Stimulated activated CD4-positive, alpha-beta T cell treated with anti-CD3 and anti-CD28 coated beads, Interleukin-2, amount 100 ng/mL, for 48 hours (primary cell): ENCODE measurements around the gene NINL.

ENCODE experiments used
- DNase-seq, 2 donors: peaks; one replicate each; pipeline ENCODE4 v3.0.0-alpha.2; 2020

The NINL gene

GRCh38 chr20:25461786-25462545 is 123.4 kb downstream of the NINL start:
- DNase-seq, result no peak

- no peak for DNase-seq
Observed at GRCh38 chr20:25461281-25461650, 124.1 kb downstream of the NINL start.

- DNase-seq, result no peak
Observed at GRCh38 chr20:25460566-25461280, 124.6 kb downstream of the NINL start.

- DNase-seq, result no peak
Observed at GRCh38 chr20:25459916-25460535, 125.3 kb downstream of the NINL start.

GRCh38 chr20:25459111-25459830 is 126.1 kb downstream of the NINL start:
- no peak for DNase-seq

- no peak for DNase-seq
Observed at GRCh38 chr20:25457886-25458680, 127.2 kb downstream of the NINL start.

- no peak for DNase-seq
Observed at GRCh38 chr20:25454153-25454900, 131.0 kb downstream of the NINL start.

GRCh38 chr20:25453035-25453810 is 132.1 kb downstream of the NINL start:
- DNase-seq, result no peak

GRCh38 chr20:25452333-25452732 is 133.0 kb downstream of the NINL start:
- DNase-seq, result no peak

- DNase-seq, result no peak
Observed at GRCh38 chr20:25447671-25448070, 137.7 kb downstream of the NINL start.

- DNase-seq, result no peak
Observed at GRCh38 chr20:25444556-25444955, 140.8 kb downstream of the NINL start.

- DNase-seq, result no peak
Observed at GRCh38 chr20:25439328-25439727, 146.0 kb downstream of the NINL start.

GRCh38 chr20:25437153-25437581 is 148.2 kb downstream of the NINL start:
- DNase-seq, result no peak

- DNase-seq, result no peak
Observed at GRCh38 chr20:25424536-25424935, 160.8 kb downstream of the NINL start.

- no peak for DNase-seq
Observed at GRCh38 chr20:25422032-25422431, 163.3 kb downstream of the NINL start.

GRCh38 chr20:25421102-25421501 is 164.2 kb downstream of the NINL start:
- no peak for DNase-seq

- DNase-seq, result no peak
Observed at GRCh38 chr20:25418776-25419175, 166.6 kb downstream of the NINL start.

GRCh38 chr20:25408890-25409289 is 176.4 kb downstream of the NINL start:
- no peak for DNase-seq

- no peak for DNase-seq
Observed at GRCh38 chr20:25408170-25408547, 177.2 kb downstream of the NINL start.

GRCh38 chr20:25407311-25408169 is 177.8 kb downstream of the NINL start, which contains the start of gene GINS1:
GINS1 (plus strand) TSS chr20:25407673; CDS start chr20:25407821, 148 bp downstream.
- DNase-seq, result peak; percentile 85 to 87
